WI38 (cell line): ENCODE results near the gene WDR91.

Experiments used
- H3K4me3 ChIP-seq: 2 replicates; pipeline ENCODE4 v1.5.1; 2011; ENCODE audit warnings: low read depth, mild to moderate bottlenecking, control low read depth, low read length
- TF ChIP-seq, protein P1 (sequence below): IDR thresholded peaks from 2 replicates; pipeline ENCODE4 v1.5.1; 2012; ENCODE audit warnings: low read depth, mild to moderate bottlenecking, control low read depth, low read length

Gene WDR91

DNA sequence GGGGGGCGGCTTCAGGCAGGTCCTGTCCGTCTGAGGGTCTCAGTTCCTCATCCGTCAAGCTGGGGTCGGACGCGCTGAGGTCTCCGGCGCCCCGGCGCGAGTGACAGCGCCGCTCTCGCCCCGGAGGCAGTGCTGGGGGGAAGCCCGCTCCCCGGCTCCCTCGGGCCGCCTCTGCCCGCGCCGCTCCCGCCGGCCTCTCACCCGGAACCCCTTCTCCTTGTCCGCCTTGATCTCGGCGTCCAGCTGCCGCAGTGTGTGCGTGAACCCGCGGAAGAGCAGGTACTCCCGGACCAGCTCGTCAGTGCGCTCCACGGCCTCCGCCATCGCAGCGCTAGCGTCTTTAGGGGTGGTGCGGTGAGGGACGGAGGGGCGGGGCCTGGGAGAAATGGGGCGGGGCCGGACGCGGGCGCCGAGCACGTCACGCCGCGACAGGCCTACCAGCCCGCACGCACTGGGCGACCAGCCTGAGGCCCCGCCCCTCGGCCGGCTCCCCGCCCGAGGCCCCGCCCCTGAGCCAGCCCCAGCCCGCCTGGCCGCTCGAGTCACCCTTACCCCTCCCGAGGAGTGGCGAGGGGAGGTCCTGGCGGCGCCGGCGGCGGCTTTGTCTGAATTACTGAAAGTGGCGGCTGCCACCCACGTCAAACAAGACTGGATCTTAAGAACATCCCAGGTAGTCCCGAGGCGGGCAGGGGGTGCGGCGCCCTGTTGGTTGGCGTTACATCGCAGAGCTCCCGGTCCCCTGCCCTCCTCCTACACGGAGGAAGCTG is at the start of gene WDR91:
TSS of gene WDR91 (minus strand) at position 348 of the 767 bp plus-strand sequence. CDS start at position 324, 24 bp downstream.
- H3K4me3 ChIP-seq, result peak within 1 kb of the TSS; percentile 85
- TF ChIP-seq, protein P1, sequence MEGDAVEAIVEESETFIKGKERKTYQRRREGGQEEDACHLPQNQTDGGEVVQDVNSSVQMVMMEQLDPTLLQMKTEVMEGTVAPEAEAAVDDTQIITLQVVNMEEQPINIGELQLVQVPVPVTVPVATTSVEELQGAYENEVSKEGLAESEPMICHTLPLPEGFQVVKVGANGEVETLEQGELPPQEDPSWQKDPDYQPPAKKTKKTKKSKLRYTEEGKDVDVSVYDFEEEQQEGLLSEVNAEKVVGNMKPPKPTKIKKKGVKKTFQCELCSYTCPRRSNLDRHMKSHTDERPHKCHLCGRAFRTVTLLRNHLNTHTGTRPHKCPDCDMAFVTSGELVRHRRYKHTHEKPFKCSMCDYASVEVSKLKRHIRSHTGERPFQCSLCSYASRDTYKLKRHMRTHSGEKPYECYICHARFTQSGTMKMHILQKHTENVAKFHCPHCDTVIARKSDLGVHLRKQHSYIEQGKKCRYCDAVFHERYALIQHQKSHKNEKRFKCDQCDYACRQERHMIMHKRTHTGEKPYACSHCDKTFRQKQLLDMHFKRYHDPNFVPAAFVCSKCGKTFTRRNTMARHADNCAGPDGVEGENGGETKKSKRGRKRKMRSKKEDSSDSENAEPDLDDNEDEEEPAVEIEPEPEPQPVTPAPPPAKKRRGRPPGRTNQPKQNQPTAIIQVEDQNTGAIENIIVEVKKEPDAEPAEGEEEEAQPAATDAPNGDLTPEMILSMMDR, result no peak

DNA sequence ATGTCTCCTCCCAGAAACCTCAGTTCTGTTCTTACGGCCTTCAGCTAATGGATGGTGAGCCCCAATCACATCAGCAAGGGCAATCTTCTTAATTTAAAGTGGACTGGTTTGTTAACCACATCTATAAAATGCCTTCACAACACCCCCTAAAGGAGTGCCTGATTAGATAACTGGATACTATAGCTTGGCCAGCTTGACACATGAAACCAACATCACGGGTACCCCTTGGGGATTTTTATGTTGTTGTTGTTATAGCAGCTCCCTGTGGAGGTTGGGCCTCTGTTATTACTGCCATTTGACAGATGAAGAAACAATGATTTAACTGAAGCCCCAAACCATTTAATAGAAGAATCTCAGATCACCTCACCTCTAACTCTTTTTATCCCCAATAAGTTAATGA is 49.1 kb upstream of the WDR91 start:
- no peak overlapping the region for H3K4me3 ChIP-seq
- TF ChIP-seq, protein P1, result no peak

GRCh38 chr7:135259702-135260101 is 48.4 kb upstream of the WDR91 start:
- TF ChIP-seq, protein P1, result no peak
- no peak overlapping the region for H3K4me3 ChIP-seq

GRCh38 chr7:135258585-135258984 is 47.3 kb upstream of the WDR91 start:
- TF ChIP-seq, protein P1, result no peak

DNA sequence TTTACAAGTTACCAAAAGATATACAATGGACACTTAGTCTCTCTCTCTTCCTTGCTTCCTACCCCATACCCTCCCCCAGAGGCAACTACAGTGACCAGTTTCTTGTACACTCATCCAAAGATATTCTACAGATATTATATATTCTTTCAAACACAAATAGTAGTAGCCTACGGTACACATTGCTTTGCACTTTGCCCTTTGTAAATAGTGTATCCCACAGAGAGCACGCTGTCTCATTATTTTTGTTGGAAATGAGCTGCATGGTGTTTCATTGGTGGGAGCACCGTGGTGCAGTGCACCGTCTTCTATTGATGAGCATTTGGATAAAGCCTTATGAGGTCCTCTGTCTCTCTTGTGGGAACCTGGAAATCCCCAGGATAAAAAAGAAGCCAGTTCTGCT is 46.5 kb upstream of the WDR91 start:
- H3K4me3 ChIP-seq, result no peak overlapping the region
- TF ChIP-seq, protein P1, result no peak

More at GRCh38 chr7:135258585-135258984, 47.3 kb upstream of the WDR91 start:
- H3K4me3 ChIP-seq, result no peak overlapping the region

DNA sequence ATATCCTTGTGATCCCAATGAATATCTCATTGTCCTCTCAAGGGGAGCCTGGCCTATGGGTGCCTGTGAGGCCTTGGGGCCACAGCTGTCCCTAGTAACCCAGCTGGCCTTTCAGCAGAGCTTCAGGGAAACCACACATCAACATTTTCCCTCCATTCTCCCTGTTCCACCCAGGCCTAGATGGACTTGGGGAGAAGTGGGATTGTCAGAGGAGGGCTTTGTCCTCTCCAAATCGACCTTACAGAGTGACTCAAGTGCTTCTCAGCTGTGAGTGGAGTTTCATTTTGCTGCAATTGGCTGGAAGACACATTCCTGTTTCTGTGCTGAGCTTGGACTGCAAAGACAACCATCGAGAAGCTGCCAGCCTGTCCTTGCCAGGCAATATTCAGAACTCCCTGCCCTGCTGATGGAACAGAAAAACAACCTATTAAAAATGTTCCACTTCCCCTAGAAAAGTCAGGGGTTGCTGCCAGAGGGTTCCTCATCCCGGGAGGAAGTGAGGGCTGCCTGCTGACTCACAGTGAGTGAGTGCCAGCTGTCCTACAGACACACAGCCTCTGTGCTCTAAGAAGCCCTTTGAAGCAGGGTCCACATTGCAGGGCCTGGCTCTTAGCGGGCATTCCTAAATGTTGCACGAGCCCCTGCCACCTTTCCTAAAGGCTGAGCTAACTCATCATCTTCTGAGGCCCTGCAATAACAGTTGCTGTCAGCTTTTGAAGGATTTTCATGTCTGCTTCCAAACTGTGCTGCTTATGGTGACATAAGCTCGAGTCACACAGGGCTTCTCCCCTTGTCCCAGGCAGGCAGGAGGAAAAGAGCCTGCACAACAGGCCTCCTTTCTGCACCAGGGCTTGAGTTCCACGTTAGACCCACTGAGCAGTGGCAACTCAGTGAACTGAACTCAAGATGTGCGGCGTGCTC is 42.8 kb upstream of the WDR91 start:
- TF ChIP-seq, protein P1, result no peak
- no peak overlapping the region for H3K4me3 ChIP-seq
